GM20000 (cell line): ENCODE results near the gene CBLC.

Experiments
- DNase-seq: peaks from one replicate; pipeline ENCODE4 v3.0.0; 2012; ENCODE audit warnings: low spot score
- CTCF ChIP-seq: IDR thresholded peaks from 2 replicates; pipeline ENCODE4 v1.5.1; 2012; ENCODE audit warnings: mild to moderate bottlenecking, control low read depth; ENCODE audit errors: extremely low read depth, missing control alignments

The CBLC gene

DNA sequence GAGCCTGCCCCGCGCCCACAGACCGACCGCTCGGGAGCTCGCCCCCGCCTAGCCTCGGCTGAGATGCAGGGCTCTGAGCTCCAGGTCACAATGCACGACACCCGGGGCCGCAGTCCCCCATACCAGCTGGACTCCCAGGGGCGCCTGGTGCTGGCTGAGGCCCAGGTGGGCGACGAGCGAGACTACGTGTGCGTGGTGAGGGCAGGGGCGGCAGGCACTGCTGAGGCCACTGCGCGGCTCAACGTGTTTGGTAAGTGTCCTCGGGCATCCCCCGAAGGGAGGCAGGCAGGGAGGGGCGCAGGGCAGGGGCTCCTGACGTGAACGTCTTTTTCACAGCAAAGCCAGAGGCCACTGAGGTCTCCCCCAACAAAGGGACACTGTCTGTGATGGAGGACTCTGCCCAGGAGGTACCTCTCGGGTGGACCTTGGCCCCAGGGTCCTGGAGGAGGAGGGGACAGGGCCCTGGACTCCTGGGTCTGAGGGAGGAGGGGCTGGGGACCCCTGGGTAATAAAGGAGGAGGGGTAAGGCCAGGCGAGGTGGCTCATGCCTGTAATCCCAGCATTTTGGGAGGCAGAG, 34.5 kb downstream of the CBLC start:
- TF ChIP-seq CTCF = no peak
- no peak for DNase-seq

DNA sequence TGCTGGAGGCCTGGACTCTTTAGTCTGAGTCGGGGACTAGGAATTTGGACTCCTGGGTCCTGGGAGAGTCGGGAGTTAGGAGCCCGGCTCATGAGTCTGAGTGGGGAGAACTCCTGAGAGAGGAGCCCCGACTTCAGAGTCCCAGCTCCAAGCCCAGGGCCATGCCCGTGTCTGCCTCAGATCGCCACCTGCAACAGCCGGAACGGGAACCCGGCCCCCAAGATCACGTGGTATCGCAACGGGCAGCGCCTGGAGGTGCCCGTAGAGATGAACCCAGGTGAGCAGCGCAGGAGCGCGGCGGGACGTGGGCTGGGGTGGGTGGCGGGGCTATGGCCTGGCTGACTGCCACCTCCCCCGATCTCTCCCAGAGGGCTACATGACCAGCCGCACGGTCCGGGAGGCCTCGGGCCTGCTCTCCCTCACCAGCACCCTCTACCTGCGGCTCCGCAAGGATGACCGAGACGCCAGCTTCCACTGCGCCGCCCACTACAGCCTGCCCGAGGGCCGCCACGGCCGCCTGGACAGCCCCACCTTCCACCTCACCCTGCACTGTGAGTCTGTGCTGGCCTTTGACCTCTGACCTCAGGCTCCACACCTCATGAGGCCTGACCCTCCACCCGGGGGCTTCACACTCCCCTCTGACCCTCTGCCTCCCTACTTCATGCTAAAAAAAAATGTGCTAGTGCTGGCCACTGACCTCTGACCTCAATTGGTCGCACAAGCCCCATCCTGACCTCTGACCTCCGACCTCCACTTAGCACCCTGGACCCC, 35.6 kb downstream of the CBLC start:
- TF ChIP-seq CTCF = no peak
- DNase-seq = no peak

DNA sequence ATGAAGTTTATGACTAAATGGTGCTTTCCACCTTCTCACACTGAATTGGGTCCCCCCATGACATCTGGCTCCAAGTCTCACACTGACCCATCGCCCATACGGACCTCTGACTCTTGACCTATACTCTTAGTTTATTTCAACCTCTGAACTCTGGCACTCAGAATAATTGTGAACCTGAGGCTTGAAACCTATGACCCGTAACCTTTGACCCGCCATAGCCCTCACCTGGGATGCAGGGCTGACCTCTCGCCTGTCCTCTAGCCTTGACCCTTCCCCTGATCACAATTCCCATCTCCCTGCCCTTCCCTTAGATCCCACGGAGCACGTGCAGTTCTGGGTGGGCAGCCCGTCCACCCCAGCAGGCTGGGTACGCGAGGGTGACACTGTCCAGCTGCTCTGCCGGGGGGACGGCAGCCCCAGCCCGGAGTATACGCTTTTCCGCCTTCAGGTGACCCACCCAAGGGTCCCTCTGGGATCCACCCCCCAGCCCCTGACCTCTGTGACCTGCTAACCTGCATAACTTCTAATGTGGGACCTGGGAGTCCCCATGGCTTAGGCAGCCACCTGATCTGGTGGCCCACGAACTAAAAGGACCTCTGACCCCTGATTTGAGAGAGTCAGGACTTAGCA, 36.3 kb downstream of the CBLC start:
- TF ChIP-seq CTCF = no peak
- no peak for DNase-seq

- no peak for DNase-seq
- no peak for TF ChIP-seq CTCF
Measured at GRCh38 chr19:44814517-44814916, 36.8 kb downstream of the CBLC start.

DNA sequence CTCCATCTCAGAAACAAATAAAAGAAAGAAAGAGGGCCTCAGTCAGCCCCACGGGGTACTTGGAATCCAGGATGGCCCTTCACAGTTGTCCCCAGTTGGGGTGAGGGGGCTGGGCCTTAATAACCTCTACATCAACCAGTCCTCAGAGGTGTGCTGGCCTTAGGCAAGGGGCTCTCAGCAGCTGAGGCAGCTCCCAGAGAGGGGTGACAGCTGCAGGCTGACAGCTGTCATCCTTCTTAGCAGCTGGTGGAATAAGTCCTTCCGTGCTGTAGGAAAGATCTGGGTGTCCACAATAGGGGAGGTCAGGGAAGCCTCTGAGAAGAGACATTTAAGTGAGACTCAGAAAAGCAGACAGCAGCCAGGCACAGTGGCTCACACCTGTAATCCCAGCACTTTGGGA, 38.6 kb downstream of the CBLC start:
- no peak for TF ChIP-seq CTCF
- no peak for DNase-seq

DNA sequence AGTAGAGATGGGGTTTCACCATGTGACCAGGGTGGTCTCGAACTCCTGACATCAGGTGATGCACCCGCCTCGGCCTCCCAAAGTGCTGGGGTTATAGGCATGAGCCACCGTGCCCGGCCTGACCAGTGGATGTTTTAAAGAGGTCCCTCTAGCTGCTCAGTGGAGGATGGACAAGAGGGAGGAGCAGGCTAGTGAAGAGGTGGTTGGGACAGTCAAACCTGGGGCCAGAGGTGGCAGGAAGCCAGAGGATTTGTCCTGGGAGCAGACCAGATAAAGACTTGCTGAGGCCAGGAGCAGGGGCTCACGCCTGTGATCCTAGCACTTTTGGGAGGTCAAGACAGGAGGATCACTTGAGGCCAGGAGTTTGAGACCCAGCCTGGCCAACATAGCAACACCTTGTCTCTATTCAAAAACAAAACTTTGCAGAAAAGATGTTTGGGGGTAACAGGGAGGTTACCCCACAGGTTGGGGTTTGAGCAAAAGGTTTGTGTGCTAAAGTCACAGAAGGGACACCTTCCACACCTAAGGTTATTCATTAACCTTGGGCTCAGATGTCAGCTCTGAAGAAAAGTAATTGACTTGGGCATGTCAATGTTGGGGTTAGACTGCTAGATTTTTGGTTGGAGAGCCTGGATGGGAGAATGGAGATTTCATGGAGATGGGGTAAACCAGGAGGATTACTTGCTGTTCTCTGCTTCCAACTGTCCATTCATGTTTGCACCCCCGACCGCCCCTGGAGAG, 40.2 kb downstream of the CBLC start:
- no peak for TF ChIP-seq CTCF
- DNase-seq = no peak
